K562 (cell line): ENCODE measurements around the gene LAIR2. TPM values are rescaled to one million over a fixed set of nuclear protein-coding genes. Genes with fewer than 3 reads are reported as not detected.

Experiments
- ATAC-seq: fragments of 200-7000 bp; cut with Tn5 transposase; 3 replicates; pipeline ENCODE4 v1.9.1; 2020; ENCODE audit warnings: moderate library complexity
- BruUV-seq: library from RNA; stranded (reverse); fragments of 400-500 nt; replicated peaks from 2 replicates; lab custom pipeline; 2021; lab: Mats Ljungman, UMichigan
- CTCF ChIA-PET: fragments of 300-600 bp; formaldehyde crosslinking; extraction: SDS; loops from one replicate; lab custom pipeline; 2021; ENCODE audit warnings: low intra/inter-chr PET ratio; lab: Yijun Ruan, JAX
- POLR2A ChIA-PET: fragments of 300-600, 350-650 bp; sonication (Branson Sonifier 250); formaldehyde crosslinking; extraction: SDS; loops from one replicate; lab custom pipeline; 2021; ENCODE audit warnings: antibody characterized with exemption, inconsistent platforms; lab: Yijun Ruan, JAX
- DNase-seq, 4 experiments: peaks; one replicate each; pipeline versions ENCODE4 v3.0.0 to v3.0.0-alpha.2; 2011 to 2018; ENCODE audit warnings: low spot score in 3 of 4, mixed read lengths in 3 of 4; ENCODE audit errors: extremely low read depth in 1 of 4
- FAIRE-seq: peaks from 2 replicates; lab custom pipeline; 2011; peaks lifted over from hg19 to GRCh38; lab: Jason Lieb, UNC
- H2AFZ ChIP-seq: 2 replicates; pipeline ENCODE4 v1.6.0; 2011; ENCODE audit warnings: low read depth, low read length, control low read depth, inconsistent platforms
- H3K27ac ChIP-seq: fragments of 200-600 bp; 3 replicates; pipeline ENCODE4 v1.8.0; 2011; ENCODE audit warnings: low read depth, mild to moderate bottlenecking, control low read depth, inconsistent platforms, low read length, moderate library complexity, mixed read lengths; ENCODE audit errors: extremely low read depth
- H3K27me3 ChIP-seq, 2 experiments: fragments of 300-600 bp in 1 of 2; 2 replicates in 1 of 2; 3 replicates in 1 of 2; pipeline versions ENCODE4 v1.6.0 to v1.8.0; 2011; ENCODE audit warnings: inconsistent platforms in 2 of 2, low read length in 2 of 2, mild to moderate bottlenecking in 1 of 2, mixed read lengths in 1 of 2, moderate library complexity in 1 of 2; ENCODE audit not compliant: control insufficient read depth in 2 of 2, insufficient read depth in 2 of 2
- H3K36me3 ChIP-seq: fragments of 300-600 bp; 3 replicates; pipeline ENCODE4 v1.8.0; 2011; ENCODE audit warnings: mild to moderate bottlenecking, low read length, inconsistent platforms; ENCODE audit not compliant: control insufficient read depth, insufficient read depth
- H3K4me1 ChIP-seq, 2 experiments: fragments of 200-600 bp in 1 of 2; replicated peaks in 1 of 2; 2 replicates in 1 of 2; 3 replicates in 1 of 2; pipeline versions ENCODE4 v1.5.1 to v1.8.0; 2011; ENCODE audit warnings: inconsistent platforms in 2 of 2, low read length in 2 of 2, mild to moderate bottlenecking in 1 of 2, mixed read lengths in 1 of 2, moderate library complexity in 1 of 2; ENCODE audit not compliant: control insufficient read depth in 2 of 2, insufficient read depth in 2 of 2
- H3K4me2 ChIP-seq: 2 replicates; pipeline ENCODE4 v1.6.1; 2011; ENCODE audit warnings: low read length, control low read depth, inconsistent platforms, mixed read lengths; ENCODE audit not compliant: insufficient read depth
- H3K4me3 ChIP-seq: fragments of 200-600 bp; sonication (generic), shearing (Covaris generic); 2 replicates; pipeline ENCODE4 v1.5.1; 2016; ENCODE audit warnings: control low read depth, inconsistent platforms
- H3K79me2 ChIP-seq: fragments of 200-600 bp; 3 replicates; pipeline ENCODE4 v1.8.0; 2011; ENCODE audit warnings: low read length, inconsistent platforms; ENCODE audit not compliant: control insufficient read depth, insufficient read depth
- H3K9ac ChIP-seq, 2 experiments: 2 replicates each; pipeline versions ENCODE4 v1.6.0 to v1.6.1; 2011; ENCODE audit warnings: low read depth in 2 of 2, low read length in 2 of 2, control low read depth in 1 of 2, inconsistent platforms in 1 of 2, mild to moderate bottlenecking in 1 of 2, mixed read lengths in 1 of 2; ENCODE audit not compliant: insufficient read depth in 1 of 2
- H3K9me1 ChIP-seq: one replicate; pipeline ENCODE4 v1.6.0; 2011; ENCODE audit warnings: inconsistent platforms, mild to moderate bottlenecking, low read length, moderate library complexity; ENCODE audit not compliant: control insufficient read depth, insufficient read depth
- H3K9me3 ChIP-seq: replicated peaks from 2 replicates; pipeline ENCODE4 v1.5.1; 2011; ENCODE audit warnings: low read depth, low read length, inconsistent platforms; ENCODE audit not compliant: control insufficient read depth, insufficient read depth
- H4K20me1 ChIP-seq: replicated peaks from 2 replicates; pipeline ENCODE4 v1.6.1; 2011; ENCODE audit warnings: low read length, inconsistent platforms, mixed read lengths; ENCODE audit not compliant: control insufficient read depth, insufficient read depth
- CHCHD3 ChIP-seq: fragments of 250-450 bp; sonication (Bioruptor Pico); IDR thresholded peaks from 2 replicates; pipeline ENCODE4 v2.1.2; 2022; ENCODE audit warnings: mild to moderate bottlenecking
- COPS2 ChIP-seq: fragments of 450-650 bp; conservative IDR thresholded peaks from 2 replicates; pipeline ENCODE4 v1.6.1; 2016; ENCODE audit warnings: mild to moderate bottlenecking, moderate library complexity
- ETV5 ChIP-seq: sonication (generic); formaldehyde crosslinking; IDR thresholded peaks from 2 replicates; pipeline ENCODE4 v1.4.0; 2020; ENCODE audit warnings: low read depth, mild to moderate bottlenecking, missing genetic modification reagents
- FOSL1 ChIP-seq: fragments of 200-800 bp; sonication (Bioruptor generic); conservative IDR thresholded peaks from 2 replicates; pipeline ENCODE4 v1.6.1; 2016; ENCODE audit warnings: missing genetic modification characterization, missing compliant biosample characterization
- FUS ChIP-seq: fragments of 200-400 bp; formaldehyde crosslinking; optimal IDR thresholded peaks from 2 replicates; pipeline ENCODE3; 2017; ENCODE audit warnings: low read depth, low read length
- ZNF3 ChIP-seq: fragments of 250-450 bp; sonication (Bioruptor Pico); IDR thresholded peaks from 2 replicates; pipeline ENCODE4 v1.5.0; 2021; ENCODE audit warnings: mild to moderate bottlenecking, moderate library complexity
- ZNF695 ChIP-seq: fragments of 450-650 bp; formaldehyde crosslinking; IDR thresholded peaks from 2 replicates; pipeline ENCODE4 v1.4.0; 2020; ENCODE audit warnings: mild to moderate bottlenecking, moderate library complexity
- WGBS: fragments of 100-300 bp; shearing (Covaris generic); methylation state at CpG from one replicate; pipeline ENCODE4 v1.1.6; 2016; ENCODE audit warnings: low coverage, mixed read lengths; ENCODE audit not compliant: insufficient coverage; ENCODE audit errors: missing lambda C conversion rate; 5-methylcytosine and 5-hydroxymethylcytosine counted together
- in situ Hi-C: fragments of 300-500 bp; cut with MboI; formaldehyde crosslinking; loops from 4 replicates; pipeline ENCODE4 v1.15.0; 2018; ENCODE audit warnings: inconsistent platforms, mixed read lengths
- intact Hi-C: fragments of 100-400 bp; cut with micrococcal nuclease; formaldehyde crosslinking; loops from 2 replicates; pipeline ENCODE4 v1.14.2; 2022
- polyA plus RNA-seq, 8 experiments: library from polyadenylated mRNA; depleted of rRNA in 4 of 8; stranded (reverse) in 5 of 8; unstranded in 3 of 8; fragments of >200 nt; fragmentation: Nextera tagmentation in 2 of 8; fragmentation: Illumina TruSeq in 1 of 8; extraction: Ambion mirVana in 2 of 8; extraction: Trizol in 1 of 8; gene quantifications; 2 replicates each; pipeline versions ENCODE4 v1.2.1 to v1.2.3, GENCODE V29; 2011 to 2014; ENCODE audit warnings: inconsistent platforms in 1 of 8, missing spikeins in 1 of 8
- total RNA-seq, 7 experiments: library from RNA; depleted of rRNA in 6 of 7; stranded (reverse); fragments of >200 nt in 6 of 7; fragmentation: Illumina TruSeq in 2 of 7; extraction: Trizol in 2 of 7; gene quantifications; 2 replicates each; pipeline versions ENCODE4 v1.2.1 to v1.2.3, GENCODE V29; 2011 to 2021; ENCODE audit warnings: low replicate concordance in 1 of 7
- TF ChIP-seq, protein P1 (sequence below): sonication (generic); formaldehyde crosslinking; IDR thresholded peaks from 2 replicates; pipeline ENCODE4 v1.8.1; 2022; ENCODE audit warnings: missing genetic modification reagents
- TF ChIP-seq, protein P2 (sequence below): fragments of 450-650 bp; IDR thresholded peaks from 2 replicates; pipeline ENCODE4 v1.6.1; 2016; ENCODE audit warnings: mild to moderate bottlenecking

LAIR2 gene
- total and polyA plus RNA-seq, 9 of the 15 experiments (the other 6 are each of a cell fraction or from before 2014, with no cell fraction given), result not detected

- H3K4me1 ChIP-seq, result peaks cover 0 to 5% of the 10 kb centered on the region in 2 experiments; a peak in 2 of 5 replicates
- H2AFZ ChIP-seq, result no peak overlapping the region
- 0 out of 4 replicates have a peak overlapping the region, but pooled peaks of 1 of the 2 experiments have one; percentile 7 for H3K9ac ChIP-seq
- H4K20me1 ChIP-seq, result no peaks in the 10 kb centered on the region
- H3K9me3 ChIP-seq, result no peaks in the 10 kb centered on the region
- H3K9me1 ChIP-seq, result no peaks in the 10 kb centered on the region
- no peak overlapping the region for H3K4me3 ChIP-seq
- H3K36me3 ChIP-seq, result no peaks in the 10 kb centered on the region
- FAIRE-seq (no peak), ATAC-seq (no peak), DNase-seq (no peak)
- WGBS, result 3% methylated on average over 11 of the region's 14 CpGs
- no peak overlapping the region for H3K27ac ChIP-seq
- peaks cover 28 to 59% of the 10 kb centered on the region in 2 experiments for H3K27me3 ChIP-seq
- in situ Hi-C loops (no loop called here), intact Hi-C loops (no loop called here)
- no peak overlapping the region for H3K4me2 ChIP-seq
- no TSS peak for BruUV-seq
- ChIA-PET POLR2A (no interaction called here), CTCF (no interaction called here)
- H3K79me2 ChIP-seq, result no peaks in the 10 kb centered on the region
- TF ChIP-seq, protein P1, sequence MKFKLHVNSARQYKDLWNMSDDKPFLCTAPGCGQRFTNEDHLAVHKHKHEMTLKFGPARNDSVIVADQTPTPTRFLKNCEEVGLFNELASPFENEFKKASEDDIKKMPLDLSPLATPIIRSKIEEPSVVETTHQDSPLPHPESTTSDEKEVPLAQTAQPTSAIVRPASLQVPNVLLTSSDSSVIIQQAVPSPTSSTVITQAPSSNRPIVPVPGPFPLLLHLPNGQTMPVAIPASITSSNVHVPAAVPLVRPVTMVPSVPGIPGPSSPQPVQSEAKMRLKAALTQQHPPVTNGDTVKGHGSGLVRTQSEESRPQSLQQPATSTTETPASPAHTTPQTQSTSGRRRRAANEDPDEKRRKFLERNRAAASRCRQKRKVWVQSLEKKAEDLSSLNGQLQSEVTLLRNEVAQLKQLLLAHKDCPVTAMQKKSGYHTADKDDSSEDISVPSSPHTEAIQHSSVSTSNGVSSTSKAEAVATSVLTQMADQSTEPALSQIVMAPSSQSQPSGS (CRISPR knock-in tag), result no peak
- TF ChIP-seq ZNF695 (no peak), FUS (no peak), ZNF3 (CRISPR knock-in tag) (no peak), ETV5 (no peak), FOSL1 (tag) (no peak), CHCHD3 (CRISPR knock-in tag) (no peak), COPS2 (no peak)
- TF ChIP-seq, protein P2, sequence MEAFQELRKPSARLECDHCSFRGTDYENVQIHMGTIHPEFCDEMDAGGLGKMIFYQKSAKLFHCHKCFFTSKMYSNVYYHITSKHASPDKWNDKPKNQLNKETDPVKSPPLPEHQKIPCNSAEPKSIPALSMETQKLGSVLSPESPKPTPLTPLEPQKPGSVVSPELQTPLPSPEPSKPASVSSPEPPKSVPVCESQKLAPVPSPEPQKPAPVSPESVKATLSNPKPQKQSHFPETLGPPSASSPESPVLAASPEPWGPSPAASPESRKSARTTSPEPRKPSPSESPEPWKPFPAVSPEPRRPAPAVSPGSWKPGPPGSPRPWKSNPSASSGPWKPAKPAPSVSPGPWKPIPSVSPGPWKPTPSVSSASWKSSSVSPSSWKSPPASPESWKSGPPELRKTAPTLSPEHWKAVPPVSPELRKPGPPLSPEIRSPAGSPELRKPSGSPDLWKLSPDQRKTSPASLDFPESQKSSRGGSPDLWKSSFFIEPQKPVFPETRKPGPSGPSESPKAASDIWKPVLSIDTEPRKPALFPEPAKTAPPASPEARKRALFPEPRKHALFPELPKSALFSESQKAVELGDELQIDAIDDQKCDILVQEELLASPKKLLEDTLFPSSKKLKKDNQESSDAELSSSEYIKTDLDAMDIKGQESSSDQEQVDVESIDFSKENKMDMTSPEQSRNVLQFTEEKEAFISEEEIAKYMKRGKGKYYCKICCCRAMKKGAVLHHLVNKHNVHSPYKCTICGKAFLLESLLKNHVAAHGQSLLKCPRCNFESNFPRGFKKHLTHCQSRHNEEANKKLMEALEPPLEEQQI, result no peak
These were observed 46.6 kb downstream of the LAIR2 start for GRCh38 chr19:54549224-54549623.
